GM15510 (cell line): Measurements from ENCODE around the gene POLQ.

Source experiments
- POLR2A ChIP-seq: IDR thresholded peaks from 3 replicates; pipeline ENCODE4 v1.6.1; 2011; ENCODE audit warnings: borderline replicate concordance; ENCODE audit not compliant: insufficient read length; ENCODE audit errors: extremely low read depth

Gene POLQ

DNA sequence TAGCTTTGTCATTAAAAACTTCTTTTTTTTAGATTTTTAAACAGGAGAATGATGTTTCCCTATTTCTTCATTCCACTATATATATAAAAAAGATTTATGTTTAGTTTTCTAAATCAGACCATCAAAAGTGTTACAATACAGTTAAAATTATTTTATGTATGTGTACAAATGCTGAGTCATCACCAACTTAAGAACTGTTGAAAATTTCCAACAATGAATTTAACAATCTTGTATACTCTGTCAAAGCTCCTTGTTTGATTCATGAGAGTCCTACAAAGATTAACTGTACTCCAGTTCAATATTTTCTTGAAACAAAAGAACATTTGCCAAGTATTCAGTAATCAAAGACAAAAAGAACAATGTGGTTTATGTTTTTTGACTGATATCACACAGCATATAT lies 82.0 kb downstream of the POLQ start:
- TF ChIP-seq POLR2A: no peak

DNA sequence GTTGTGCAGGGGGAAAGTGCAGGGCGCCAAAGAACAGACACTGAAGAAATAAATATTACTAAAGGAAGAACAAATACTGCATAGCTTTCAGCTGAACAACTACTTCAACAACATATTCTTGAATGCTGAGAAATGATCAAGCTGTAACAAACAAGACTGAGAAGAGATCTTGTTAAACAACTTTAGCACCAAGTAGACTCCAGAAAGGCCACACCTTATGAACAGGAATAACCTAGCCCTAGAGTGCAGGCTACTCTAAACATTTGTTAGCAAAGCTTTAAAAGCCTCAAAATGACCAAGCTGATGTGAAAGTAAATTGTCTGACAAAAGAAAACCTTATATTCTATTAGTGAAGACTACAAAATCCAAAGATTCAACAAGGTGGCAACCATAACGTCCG lies 83.2 kb downstream of the POLQ start:
- TF ChIP-seq POLR2A: no peak

- TF ChIP-seq POLR2A: no peak
Measured at GRCh38 chr3:121443456-121443855, 102.3 kb downstream of the POLQ start.

GRCh38 chr3:121436641-121437040 lies 109.1 kb downstream of the POLQ start:
- TF ChIP-seq POLR2A: no peak

GRCh38 chr3:121436074-121436473 lies 109.7 kb downstream of the POLQ start:
- no peak for TF ChIP-seq POLR2A

GRCh38 chr3:121431726-121432517 lies 113.9 kb downstream of the POLQ start:
- TF ChIP-seq POLR2A: no peak

DNA sequence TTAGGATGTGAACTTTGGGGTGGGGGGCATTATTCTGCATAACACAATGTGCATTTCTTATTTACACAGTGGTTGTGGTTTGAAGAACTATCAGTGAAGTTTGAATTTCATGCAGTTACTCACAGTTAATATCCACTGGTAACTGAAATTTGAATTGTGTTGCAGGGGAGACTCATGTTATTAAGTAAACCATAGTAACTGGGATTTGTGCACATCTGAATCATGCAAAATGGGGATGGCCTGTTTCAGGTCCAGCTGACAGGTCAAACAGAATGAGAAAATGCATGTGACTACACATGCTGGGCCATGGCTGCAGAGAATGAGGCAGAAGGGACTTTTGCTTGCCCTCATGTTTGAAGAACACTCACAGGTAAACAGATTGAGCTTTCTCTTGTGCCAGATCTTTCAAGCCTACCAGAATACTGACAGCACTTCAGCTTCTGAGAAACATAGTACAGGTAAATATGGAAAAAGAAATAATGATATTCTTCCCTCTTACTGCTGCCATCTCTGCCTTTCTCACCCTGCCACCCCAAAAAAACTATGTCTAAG lies 115.0 kb downstream of the POLQ start:
- TF ChIP-seq POLR2A: no peak

- TF ChIP-seq POLR2A: no peak
Measured at GRCh38 chr3:121424549-121424948, 121.2 kb downstream of the POLQ start.

- TF ChIP-seq POLR2A: no peak
Measured at GRCh38 chr3:121418182-121418581, 127.6 kb downstream of the POLQ start.

DNA sequence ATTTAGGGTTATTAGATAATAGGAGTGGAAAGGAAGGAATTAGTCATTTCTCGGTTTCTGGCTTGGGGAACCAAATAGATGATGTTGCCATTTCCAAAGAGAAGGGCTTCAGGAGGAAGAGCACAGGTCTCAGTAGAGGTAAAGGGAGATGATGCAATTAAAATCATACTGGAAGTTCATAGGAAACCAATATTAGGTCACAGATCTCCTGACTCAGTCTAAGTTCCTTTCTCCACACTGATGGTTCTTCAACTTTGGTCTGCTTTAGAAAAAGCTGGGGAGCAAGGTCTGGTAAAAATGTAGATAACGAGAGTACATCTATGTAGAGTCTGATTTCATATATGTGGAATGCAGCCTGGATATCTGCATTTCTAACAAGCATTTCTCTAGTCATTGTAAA lies 130.9 kb downstream of the POLQ start:
- TF ChIP-seq POLR2A: no peak

DNA sequence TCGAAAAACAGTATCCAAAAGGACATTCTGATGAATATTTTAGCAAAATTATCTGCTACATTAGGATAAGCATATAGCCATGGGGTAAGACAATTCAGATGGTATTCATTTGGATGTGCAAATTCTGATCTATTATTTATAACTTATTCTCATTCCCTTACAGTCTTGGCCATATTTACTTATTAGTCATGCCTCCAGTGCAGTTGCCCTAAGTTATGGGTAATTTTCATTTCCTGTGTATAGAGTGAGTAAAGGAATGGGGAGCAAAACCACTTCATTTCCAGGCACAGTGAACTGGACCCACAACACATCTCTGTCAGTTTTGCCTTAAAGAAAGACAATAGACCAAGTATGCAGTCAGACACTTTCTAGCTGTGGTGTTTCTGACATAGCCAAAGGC lies 134.3 kb downstream of the POLQ start:
- no peak for TF ChIP-seq POLR2A

- TF ChIP-seq POLR2A: no peak
Measured at GRCh38 chr3:121405631-121406030, 140.2 kb downstream of the POLQ start.

- TF ChIP-seq POLR2A: no peak
Measured at GRCh38 chr3:121399820-121400219, 146.0 kb downstream of the POLQ start.
